A673 (cell line): Measurements from ENCODE around the gene GALNT18.

ENCODE experiments used
- CTCF ChIP-seq: fragments of 300-800, 200-600 bp; sonication (generic); conservative IDR thresholded peaks from 2 replicates; pipeline ENCODE4 v1.5.1; 2017; ENCODE audit warnings: low read depth, mild to moderate bottlenecking, antibody characterized with exemption, low read length, moderate library complexity, mixed read lengths
- EZH2 ChIP-seq: fragments of 200-600 bp; sonication (generic); IDR thresholded peaks from 2 replicates; pipeline ENCODE4 v1.6.1; 2017; ENCODE audit warnings: borderline replicate concordance, low read depth, mild to moderate bottlenecking, mixed read lengths, antibody characterized with exemption, low read length; ENCODE audit not compliant: poor library complexity, severe bottlenecking

GRCh38 chr11:11532574-11532973 lies 89.2 kb downstream of the GALNT18 start:
- no peak for TF ChIP-seq CTCF
- no peak for TF ChIP-seq EZH2
